NOMO-1 treated with DMSO at 0.1 percent for 48 hours (cell line): ENCODE results near the gene IMMT.
"Not testable (repeated sequence)": the region's sequence is repeated elsewhere in the genome, so short reads cannot be mapped to it uniquely, and the experiment has no call there.

Experiments
- DNase-seq: peaks from one replicate; lab custom pipeline; 2025; ENCODE audit not compliant: unreplicated experiment; lab: John Stamatoyannopoulos, UW

The IMMT gene

DNA sequence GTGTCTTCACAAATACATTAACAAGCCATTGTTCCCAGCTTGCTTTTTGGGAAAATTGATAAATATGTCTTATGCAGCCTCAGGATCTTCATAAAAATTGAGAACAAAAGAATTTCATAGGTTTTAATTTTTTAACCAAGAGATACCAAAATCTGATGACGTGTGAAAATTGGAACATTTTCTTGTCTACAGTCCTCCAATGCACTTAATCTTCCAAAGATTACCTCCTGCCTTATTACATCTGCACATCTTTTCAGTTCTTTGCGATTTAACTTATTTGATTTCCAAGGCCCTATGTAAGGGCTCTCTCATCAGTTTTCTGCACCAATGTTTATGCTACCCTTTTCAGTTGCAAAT lies 7.1 kb upstream of the IMMT start:
- DNase-seq, result no peak

DNA sequence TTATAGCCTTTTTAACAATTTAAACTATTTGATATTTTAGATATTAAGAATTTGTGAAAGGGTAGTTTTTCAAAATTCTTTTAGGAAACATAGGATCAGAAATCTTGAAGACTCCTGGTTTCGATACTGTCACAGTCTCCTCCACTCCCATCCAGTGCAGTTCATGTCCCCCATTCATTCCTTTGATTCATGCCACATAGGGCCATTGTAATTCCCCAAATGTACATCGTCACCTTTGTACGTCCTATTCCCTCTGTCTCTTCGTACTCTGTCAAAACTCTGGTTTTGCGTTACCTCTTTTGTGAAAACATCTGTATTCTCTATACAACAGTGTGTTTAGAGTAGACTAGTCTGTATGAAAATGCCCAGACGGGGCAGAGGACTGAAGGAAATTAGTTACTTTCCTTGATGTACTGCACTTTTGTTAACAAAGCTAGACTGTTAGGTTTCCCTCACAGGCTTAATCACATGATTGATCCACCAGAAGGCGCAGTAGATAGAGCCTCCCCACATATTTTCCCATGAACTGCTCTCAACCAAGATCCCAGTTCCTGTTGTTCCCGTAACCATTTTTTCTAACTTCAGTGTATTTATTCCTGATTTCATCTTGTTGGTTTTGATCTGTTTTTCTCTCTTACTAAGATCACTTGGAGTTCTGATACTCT lies 6.5 kb upstream of the IMMT start:
- DNase-seq, result no peak

DNA sequence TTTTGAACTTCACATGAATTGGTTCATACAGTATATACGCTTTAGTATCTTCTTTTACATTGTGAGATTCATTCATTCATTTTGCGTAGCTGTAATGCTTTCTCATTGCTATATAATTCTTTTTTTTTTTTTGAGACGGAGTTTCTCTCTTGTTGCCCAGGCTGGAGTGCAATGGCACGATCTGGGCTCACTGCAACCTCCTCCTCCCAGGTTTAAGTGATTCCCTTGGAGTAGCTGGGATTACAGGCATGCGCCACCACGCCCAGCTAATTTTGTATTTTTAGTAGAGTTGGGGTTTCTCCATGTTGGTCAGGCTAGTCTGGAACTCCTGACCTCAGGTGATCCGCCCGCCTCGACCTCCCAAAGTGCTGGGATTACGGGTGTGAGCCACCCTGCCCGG lies 5.3 kb upstream of the IMMT start:
- not testable (repeated sequence) for DNase-seq

DNA sequence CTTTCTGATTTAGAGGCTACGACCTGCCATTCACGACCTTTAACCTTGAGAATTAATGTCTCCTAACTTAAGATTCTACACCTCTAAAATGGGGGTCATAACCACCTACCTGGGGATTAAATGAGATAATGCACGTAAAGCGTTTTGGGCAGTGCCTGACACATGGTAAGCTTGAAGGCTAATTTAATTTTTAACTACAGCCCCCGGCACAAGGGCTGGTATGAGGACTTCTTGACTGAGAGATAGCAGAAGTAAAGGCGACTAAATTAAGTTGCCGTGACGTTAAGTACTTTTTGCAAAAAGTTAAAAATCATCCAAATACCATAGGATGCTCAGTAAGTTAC lies 4.5 kb upstream of the IMMT start:
- no peak for DNase-seq

DNA sequence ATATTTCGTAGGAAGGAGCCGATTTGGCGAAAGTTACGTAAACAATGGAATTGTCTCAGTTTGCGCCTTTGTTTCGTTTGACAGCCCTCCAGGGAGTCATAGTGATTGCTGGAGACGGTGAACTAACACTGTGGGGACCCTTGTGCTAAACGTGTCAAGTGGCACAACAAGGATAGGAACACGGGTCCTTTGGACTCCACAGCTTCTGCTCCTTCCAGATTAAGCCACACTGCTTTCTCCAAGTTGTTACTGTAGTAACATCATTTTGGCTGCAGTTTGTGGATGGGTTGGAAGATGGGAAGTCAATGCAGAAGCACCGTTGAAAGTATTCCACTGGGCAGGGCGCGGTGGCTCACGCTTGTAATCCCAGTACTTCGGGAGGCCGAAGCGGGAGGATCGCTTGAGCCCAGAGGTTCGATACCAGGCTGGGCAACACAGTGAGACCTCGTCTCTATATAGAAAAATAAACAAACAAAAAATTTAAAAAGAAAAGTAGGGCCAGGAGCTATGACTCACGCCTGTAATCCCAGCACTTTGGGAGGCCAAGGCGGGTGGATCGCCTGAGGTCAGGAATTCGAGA lies 636 bp upstream of the IMMT start:
- DNase-seq, result no peak

DNA sequence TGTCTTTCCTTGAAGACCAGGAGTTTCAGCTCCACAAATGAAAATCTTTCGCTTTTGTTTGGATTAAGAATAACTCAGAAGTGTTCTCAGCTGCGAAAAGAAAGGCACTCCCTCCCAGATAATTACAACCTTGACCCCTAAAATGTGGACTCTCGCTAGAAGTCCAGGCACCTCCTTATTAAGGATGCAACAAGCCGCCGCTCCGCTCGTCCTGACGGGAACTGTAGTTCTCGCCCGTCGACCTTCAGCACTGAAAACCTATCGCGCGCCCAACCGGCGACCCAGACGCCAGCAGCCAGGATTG lies 559 bp downstream of the IMMT start:
- DNase-seq, result no peak

DNA sequence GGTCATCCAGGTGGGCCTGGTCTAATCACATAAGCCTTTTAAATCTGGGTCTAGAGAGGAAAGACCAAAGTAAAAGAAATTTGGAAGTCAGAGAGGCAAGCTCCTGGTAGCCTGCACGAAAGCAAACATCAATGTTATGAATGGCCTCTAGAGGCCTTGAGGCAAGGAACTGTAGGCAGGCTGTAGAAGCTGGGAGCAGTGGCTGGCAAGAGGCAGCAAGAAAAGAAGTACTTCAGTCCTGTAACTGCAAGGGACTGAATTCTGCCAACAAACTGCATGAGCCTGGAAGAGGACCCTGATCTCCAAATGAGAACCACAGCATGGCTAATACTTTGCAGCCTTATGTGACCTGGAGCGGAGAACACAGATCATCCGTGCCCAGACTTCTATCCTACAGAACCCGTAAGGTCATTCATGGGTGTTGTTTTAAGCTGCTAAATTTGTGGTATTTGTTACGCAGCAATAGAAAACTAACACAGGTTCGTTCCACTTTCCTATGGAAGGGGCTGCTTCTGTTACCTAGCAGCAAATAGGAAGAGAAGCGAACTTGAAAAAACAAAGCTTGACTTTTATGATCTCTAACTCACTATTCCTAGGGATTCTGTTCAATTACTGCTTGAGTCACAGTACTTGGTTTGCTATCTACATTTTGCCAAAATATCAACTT lies 1.2 kb downstream of the IMMT start:
- peak; percentile 11 for DNase-seq

DNA sequence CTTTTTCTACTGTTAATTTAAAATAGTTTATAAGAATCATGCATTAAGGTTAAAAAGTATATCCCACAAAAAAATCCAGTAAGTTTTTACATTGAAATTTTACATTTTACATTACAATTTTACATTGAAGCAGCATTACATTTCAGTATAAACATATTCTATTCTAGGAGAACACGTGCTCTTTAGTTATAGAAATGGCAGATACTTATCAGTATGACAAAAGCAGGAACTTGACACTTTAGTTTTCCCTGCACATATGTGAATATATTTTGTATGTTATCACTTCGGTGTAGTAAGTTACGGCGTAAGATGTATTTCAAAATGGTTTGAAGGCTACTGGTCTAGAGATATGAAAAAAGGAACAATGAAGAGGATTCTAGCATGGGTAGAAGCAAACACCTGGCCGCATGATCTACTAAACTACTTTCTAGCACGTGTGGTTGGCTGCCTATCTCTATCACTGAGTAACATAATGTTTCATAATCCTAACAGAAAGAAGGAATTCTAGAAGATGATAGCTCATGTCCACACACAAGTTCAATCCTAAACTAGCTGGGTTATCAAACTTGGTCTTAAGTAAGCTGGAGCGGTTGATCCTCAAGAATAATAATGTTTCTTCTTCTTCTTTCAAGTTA lies 5.4 kb downstream of the IMMT start:
- no peak for DNase-seq

DNA sequence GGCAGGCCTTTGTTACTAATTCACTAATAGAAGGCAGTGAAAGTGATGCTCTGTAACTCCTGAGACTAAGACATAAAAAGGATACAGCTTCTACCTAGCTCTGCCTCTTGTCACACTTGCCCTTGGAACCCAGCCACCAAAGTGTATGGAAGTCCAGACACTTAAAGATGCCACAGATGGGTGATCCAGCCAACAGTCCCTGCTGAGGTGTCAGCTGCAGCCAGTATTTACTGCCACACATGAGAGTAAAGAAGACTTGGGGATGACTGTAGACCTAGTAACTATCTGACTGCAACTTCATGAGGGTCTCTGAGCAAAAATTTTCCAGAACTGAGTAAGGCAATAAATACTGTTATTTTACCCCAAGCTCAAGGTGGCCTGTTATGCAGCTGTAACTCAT lies 8.8 kb downstream of the IMMT start:
- no peak for DNase-seq

DNA sequence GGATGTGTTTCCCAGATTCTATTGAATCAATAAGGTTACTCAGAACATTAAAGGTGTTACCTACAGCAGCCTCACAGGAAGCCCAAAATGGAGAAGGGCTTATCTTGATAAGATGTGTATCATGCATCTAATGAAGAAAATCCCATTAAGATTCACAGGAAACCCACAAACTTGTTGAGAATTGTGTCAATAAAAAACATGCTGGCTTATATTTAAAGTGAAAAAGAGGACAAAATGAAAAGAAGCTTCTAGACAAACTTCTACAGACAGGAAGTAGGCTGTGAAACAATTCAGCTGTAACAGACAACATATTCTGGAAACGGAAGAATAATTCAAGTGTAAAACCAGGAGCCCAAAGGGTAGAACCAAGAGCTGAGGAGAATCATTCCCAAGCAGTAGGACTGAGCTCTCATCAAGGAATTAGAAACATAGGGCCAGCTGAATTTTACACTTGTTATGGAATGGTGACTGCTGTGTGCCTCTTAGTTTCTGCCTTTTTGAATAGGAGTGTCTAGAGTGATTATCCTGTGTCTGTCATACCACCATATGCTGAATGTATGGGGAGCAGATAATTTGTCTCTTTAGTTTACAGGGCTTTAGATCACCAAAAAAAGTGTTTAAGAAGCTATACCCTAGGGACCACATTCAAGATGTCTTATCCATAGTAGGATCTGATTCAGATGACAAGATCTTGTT lies 9.6 kb downstream of the IMMT start:
- DNase-seq, result no peak

DNA sequence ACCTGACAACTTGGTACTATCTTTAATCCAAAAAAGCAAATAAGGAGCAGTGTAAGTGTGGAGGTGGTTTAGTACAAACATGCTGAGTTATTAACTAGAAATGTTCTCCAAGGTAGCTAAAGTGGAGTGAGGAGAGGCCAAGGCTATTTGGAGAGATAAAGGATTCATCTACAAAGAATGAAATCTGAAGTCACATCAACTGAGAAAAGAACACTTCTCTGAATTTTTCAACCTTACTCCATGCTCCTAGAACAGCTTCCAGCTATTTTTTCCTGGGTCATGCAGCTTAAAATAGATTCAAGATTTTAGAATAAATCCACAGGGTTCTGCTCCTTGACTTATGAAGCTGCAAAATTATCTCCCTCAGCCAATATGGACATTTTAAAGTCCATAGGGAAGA lies 18.7 kb downstream of the IMMT start:
- no peak for DNase-seq

DNA sequence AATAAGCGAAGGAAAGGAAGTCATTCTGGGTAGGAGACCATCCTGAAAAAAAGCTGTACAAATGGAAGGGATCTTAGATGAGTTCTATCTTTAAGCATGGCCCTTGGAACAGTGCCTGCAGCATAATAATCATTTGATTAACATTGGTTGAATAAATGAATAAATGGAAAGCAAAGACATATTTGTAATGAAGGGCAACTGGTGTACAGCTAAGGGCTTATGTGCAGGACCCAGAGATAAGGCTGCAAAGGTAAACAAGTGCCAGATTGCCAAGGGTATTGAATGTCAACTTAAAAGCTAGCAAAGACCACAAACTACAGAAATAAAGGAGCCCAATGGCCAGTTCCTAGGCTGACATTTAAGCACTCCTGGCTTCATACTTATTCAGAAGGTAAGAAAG lies 19.4 kb downstream of the IMMT start:
- no peak for DNase-seq

DNA sequence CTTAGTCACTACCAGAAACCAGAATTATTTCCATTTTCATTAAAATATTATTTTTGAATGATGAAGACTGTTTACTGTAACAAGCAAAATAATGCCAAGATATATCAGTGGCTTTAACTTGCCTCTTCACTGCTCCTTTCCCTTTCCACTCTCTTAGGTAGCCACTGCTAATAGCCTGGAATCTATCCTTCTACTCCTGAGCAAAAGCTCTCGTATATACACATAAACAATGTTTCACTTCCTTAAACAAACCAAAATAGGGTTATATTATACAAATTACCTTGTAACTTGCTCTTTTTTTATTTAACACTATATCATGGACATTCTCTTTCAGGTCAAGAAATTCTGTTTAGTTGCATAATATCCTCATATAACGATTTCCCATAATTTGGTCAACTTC lies 20.8 kb downstream of the IMMT start:
- peak; percentile 39 for DNase-seq

DNA sequence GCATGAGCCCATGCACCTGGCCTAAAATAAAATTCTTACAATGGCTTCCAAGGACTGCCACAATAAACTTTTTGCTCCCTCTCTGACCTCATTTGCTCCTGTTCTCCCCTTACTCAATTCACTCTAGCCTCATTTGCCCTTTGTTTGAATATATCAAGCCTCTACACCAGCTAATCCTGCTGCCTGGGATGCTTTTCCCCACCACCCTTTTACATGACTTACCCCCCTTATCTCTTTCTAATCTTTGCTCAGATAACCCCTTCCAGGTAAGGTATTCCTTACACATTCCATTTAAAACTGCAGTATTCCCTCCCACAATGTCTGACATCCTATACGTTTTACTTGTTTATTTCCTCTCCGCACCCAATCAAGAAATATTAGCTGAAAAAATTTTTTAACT lies 22.7 kb downstream of the IMMT start:
- no peak for DNase-seq

DNA sequence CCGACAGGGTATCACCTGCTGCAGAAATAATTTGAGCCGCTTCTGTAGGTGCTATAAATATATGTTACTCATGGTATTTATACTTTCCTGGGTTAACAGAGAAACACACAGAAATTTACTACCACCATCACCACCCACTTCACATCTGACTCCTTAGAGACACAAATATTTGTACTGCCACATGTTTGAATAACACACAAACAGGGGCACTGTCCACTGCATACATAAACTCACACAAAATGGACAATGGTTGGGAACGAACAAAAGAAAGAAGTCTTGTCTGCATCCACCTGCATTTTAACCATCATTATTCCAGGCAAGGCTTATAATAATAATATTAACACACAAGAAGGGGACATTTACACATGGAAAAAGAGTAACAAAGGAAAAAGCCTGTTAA lies 24.0 kb downstream of the IMMT start:
- DNase-seq, result no peak

DNA sequence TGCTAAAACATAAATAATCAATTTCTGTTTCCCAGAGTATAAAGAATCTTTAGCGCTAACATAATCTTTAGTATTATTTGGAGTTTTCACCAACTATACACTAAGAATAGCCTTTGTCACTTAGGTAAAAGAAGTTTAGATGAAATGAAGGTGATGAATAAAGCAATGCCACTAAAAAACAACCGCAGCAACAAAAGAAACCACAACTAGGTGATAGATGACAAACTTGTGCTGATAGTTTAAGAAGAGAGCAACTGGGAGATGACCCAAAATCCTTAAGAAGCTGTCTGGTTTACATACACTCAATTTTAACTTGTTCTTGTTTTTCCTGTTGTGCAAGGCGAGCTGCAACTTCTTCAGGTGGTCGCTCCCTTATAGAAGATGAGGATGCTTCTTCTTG lies 24.8 kb downstream of the IMMT start:
- DNase-seq, result no peak

DNA sequence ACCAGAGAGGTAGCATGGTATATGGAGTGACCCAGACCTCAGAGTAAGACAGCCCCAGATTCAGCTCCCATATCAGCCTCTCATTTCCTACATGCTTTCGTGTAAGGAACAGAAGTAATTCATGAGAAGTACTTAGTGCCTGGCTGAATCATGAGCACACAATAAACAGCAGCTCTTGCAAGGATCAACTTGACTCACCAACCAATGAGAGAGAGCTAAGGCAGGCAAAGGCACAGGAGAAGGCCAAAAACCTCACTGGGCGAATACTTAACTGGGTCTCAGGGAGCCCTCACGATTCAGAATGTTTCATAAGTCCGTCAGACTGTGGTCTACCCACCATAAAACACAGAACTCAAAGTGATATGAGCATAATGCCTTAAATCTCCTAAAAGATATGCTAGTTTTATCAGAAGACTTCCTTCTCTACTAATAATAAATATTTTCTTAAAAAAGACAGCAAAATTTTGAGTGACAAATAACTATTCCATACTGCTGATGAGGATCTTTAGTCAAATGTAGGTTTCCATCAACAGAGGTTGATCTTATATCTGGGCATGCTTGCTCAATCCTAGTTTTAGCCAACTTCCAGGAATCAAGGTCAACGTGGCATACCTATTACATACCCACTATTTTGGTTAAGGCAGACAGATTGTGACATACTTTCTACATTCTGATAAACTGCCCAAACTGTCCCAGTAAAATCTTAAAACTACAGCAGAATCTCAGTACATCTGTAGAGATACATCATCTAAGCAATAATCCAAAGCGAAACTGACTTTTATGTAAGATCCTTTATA lies 34.9 kb downstream of the IMMT start:
- no peak for DNase-seq

DNA sequence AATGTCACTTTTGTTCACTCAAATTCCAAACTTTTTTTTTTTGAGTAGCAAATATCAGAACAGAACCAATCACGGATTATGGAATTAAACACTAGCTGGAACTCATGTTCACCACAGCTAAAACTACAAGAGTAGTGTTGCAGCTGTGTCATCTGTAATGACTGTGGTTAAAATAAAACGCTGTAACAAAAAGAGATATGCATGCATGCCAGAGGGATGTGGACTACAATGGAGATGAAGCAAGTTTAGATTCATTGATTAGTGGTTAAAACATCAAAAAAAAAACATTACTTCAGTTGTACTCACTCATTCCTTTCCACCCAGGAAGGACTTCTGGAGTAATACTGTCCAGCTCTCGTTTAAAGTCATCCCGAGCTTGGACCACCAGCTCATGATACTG lies 37.0 kb downstream of the IMMT start:
- DNase-seq, result no peak

DNA sequence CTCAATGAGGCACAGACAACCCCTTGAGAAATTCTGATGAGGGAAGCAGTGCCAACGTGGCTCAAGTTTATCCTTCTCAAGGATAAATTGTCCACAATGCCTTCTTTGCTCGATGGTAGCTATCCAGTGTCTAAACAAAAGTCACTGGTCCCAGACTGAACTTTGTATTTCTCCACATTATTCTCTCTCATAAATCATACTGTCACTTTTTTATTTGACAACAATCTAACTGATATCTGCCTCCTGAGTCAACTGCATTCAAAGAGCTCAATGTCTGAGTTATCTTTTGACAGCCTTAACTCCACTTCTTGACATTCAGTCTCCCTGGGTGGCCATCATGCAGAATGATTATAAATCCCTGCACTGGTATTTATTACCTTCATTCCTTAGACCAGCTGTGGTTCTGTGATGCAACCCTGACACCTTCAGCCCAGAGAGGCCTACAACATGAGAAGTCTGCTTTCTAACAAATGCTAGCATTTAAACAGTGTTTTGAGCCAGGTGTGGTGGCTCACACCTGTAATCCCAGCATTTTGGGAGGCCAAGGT lies 38.2 kb downstream of the IMMT start:
- no peak for DNase-seq

DNA sequence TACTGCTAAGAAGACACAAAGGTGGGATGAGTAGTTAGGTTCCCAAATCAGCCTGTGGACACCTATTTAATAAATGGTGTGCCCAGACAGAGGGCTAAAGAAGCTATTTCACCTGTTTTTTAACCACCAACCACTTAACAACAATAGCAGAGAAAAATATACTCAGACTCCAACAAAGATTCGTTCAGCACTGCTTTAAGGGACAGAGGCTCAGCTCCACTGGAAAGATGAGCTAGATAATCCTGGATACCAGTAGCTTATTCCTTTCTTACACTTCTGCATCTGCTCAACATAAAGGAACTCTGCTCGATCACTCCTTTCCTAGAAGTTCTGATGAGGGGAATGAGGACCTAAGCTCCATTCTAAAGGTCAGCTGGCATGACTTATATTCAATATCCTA lies 44.8 kb downstream of the IMMT start:
- DNase-seq, result no peak

DNA sequence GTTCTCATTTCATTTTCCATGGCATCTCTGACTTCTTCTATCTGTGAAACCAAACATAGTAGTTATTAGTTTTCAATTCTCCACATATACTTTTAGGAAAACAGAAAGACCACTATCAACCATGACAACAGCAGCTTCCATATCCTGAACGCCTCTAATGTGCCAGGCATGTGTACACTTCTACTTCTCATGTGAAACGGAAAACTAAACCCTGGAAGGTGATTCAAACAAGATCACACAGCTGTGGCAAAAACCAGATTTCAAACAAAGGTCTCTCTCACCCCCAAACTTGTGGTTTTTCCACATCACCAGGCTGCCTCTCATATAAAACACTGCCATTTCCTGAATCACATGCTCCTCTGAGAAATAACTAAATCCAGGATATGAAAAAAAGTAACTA lies 47.5 kb downstream of the IMMT start:
- DNase-seq, result no peak
